A549 (cell line): ENCODE measurements around the gene CEP76. TPM values are rescaled to one million over a fixed set of nuclear protein-coding genes. Genes with fewer than 3 reads are reported as not detected.
A peak's percentile ranks its signal among the peaks of the same experiment; 100 is the strongest.
"Not testable (repeated sequence)": the region's sequence is repeated elsewhere in the genome, so short reads cannot be mapped to it uniquely, and the experiment has no call there.

Source experiments
- ATAC-seq, 2 experiments: fragments of 200-7000 bp in 1 of 2; fragments of >200 bp in 1 of 2; cut with Nextera tagmentation in 1 of 2; cut with Tn5 transposase in 1 of 2; 3 replicates each; pipeline versions ENCODE4 v1.8.0 to v1.9.1; 2018 to 2020; ENCODE audit warnings: mild to moderate bottlenecking in 1 of 2, moderate library complexity in 1 of 2
- CTCF ChIA-PET: fragments of 300-600 bp; sonication (Branson Sonifier 250); formaldehyde crosslinking; extraction: SDS; loops from one replicate; lab custom pipeline; 2021; ENCODE audit warnings: antibody characterized with exemption, inconsistent platforms; lab: Yijun Ruan, JAX
- POLR2A ChIA-PET: fragments of 350-600 bp; formaldehyde crosslinking; extraction: SDS; loops from one replicate; lab custom pipeline; 2021; ENCODE audit warnings: antibody characterized with exemption, inconsistent platforms; lab: Yijun Ruan, JAX
- DNase-seq, 2 experiments: peaks; one replicate each; pipeline versions ENCODE4 v3.0.0 to v3.0.0-alpha.2; 2011 to 2016; ENCODE audit warnings: low read depth in 1 of 2, low spot score in 1 of 2
- FAIRE-seq: peaks from 2 replicates; lab custom pipeline; 2011; peaks lifted over from hg19 to GRCh38; lab: Jason Lieb, UNC
- H3K27ac ChIP-seq, 2 experiments: fragments of >200 bp; sonication (Bioruptor Twin); formaldehyde crosslinking; 3 replicates each; pipeline ENCODE4 v1.5.1; 2016 to 2017
- H3K4me1 ChIP-seq: fragments of >200 bp; sonication (Bioruptor Twin); formaldehyde crosslinking; 3 replicates; pipeline ENCODE4 v1.6.1; 2016
- H3K4me2 ChIP-seq: fragments of >200 bp; sonication (Bioruptor Twin); formaldehyde crosslinking; 3 replicates; pipeline ENCODE4 v1.6.1; 2016
- H3K4me3 ChIP-seq: fragments of >200 bp; sonication (Bioruptor Twin); formaldehyde crosslinking; 3 replicates; pipeline ENCODE4 v1.5.1; 2016
- H3K9me3 ChIP-seq: fragments of >200 bp; sonication (Bioruptor Twin); formaldehyde crosslinking; 3 replicates; pipeline ENCODE4 v1.6.1; 2016
- BCL3 ChIP-seq: fragments of >200 bp; sonication (Bioruptor Twin); formaldehyde crosslinking; IDR thresholded peaks from 3 replicates; pipeline ENCODE4 v1.6.1; 2016
- CHD2 ChIP-seq: fragments of 150-350 bp; IDR thresholded peaks from 2 replicates; pipeline ENCODE4 v1.6.1; 2014; ENCODE audit warnings: low read length; ENCODE audit not compliant: partially characterized antibody
- ELK1 ChIP-seq: fragments of 150-350 bp; IDR thresholded peaks from 2 replicates; pipeline ENCODE4 v1.6.1; 2014; ENCODE audit warnings: low read depth, mild to moderate bottlenecking, low read length
- ESRRA ChIP-seq: fragments of 150-350 bp; IDR thresholded peaks from 2 replicates; pipeline ENCODE4 v1.6.1; 2014; ENCODE audit warnings: mild to moderate bottlenecking, low read length, borderline replicate concordance
- HDAC2 ChIP-seq: fragments of 200-600 bp; sonication (generic); IDR thresholded peaks from 2 replicates; pipeline ENCODE4 v1.6.1; 2016
- JUN ChIP-seq, 2 experiments: fragments of >200 bp; sonication (Bioruptor Twin); formaldehyde crosslinking; IDR thresholded peaks; 2 replicates in 1 of 2; 3 replicates in 1 of 2; pipeline ENCODE4 v1.6.1; 2016 to 2017
- JUNB ChIP-seq: fragments of >200 bp; sonication (Bioruptor Twin); formaldehyde crosslinking; IDR thresholded peaks from 2 replicates; pipeline ENCODE4 v1.6.1; 2016
- MAZ ChIP-seq: fragments of 150-350 bp; IDR thresholded peaks from 2 replicates; pipeline ENCODE4 v1.6.1; 2014; ENCODE audit warnings: antibody characterized with exemption, low read depth, low read length, borderline replicate concordance
- NFE2L2 ChIP-seq: fragments of 150-350 bp; conservative IDR thresholded peaks from 2 replicates; pipeline ENCODE4 v1.6.1; 2014; ENCODE audit warnings: low read length
- NPAS2 ChIP-seq: fragments of 250-450 bp; sonication (Bioruptor Pico); IDR thresholded peaks from 2 replicates; pipeline ENCODE4 v1.8.0; 2022; ENCODE audit warnings: mild to moderate bottlenecking, moderate library complexity, borderline replicate concordance
- NR3C1 ChIP-seq: fragments of >200 bp; sonication (Bioruptor Twin); formaldehyde crosslinking; IDR thresholded peaks from 3 replicates; pipeline ENCODE4 v1.6.1; 2017
- RCOR1 ChIP-seq: fragments of 150-350 bp; IDR thresholded peaks from 2 replicates; pipeline ENCODE4 v1.6.1; 2014; ENCODE audit warnings: antibody characterized with exemption, low read length, low read depth
- REST ChIP-seq: fragments of 200-600 bp; sonication (generic); IDR thresholded peaks from 2 replicates; pipeline ENCODE4 v1.6.1; 2016; ENCODE audit warnings: antibody characterized with exemption, mild to moderate bottlenecking, moderate library complexity
- RFX5 ChIP-seq: fragments of 450-650 bp; IDR thresholded peaks from 2 replicates; pipeline ENCODE4 v1.7.1; 2014; ENCODE audit warnings: antibody characterized with exemption, mild to moderate bottlenecking, moderate library complexity
- RNF2 ChIP-seq: fragments of 200-600 bp; sonication (generic); IDR thresholded peaks from 2 replicates; pipeline ENCODE4 v1.6.1; 2016; ENCODE audit warnings: low read depth, mild to moderate bottlenecking, antibody characterized with exemption, moderate library complexity, borderline replicate concordance
- USF2 ChIP-seq: fragments of 450-650 bp; IDR thresholded peaks from 2 replicates; pipeline ENCODE4 v1.6.1; 2014; ENCODE audit warnings: antibody characterized with exemption
- ZFP36 ChIP-seq: fragments of 450-650 bp; IDR thresholded peaks from 2 replicates; pipeline ENCODE4 v1.6.1; 2014; ENCODE audit warnings: borderline replicate concordance; ENCODE audit not compliant: partially characterized antibody
- ZSCAN20 ChIP-seq: fragments of 250-450 bp; sonication (Bioruptor Pico); IDR thresholded peaks from 2 replicates; pipeline ENCODE4 v1.8.0; 2022; ENCODE audit warnings: mild to moderate bottlenecking, moderate library complexity
- WGBS: methylation state at CpG from one replicate; pipeline ENCODE4 v1.1.6; 2017; ENCODE audit errors: missing lambda C conversion rate; 5-methylcytosine and 5-hydroxymethylcytosine counted together
- polyA plus RNA-seq, 4 experiments: library from polyadenylated mRNA; depleted of rRNA in 3 of 4; stranded (reverse); fragments of >200 nt; fragmentation: RNase III in 1 of 4; extraction: RNeasy Plus Mini Kit Qiagen cat#74134 plus additional on column Dnase treatment in 1 of 4; gene quantifications; 2 replicates in 3 of 4; 3 replicates in 1 of 4; pipeline ENCODE4 v1.2.3, GENCODE V29; 2011 to 2017

The CEP76 gene
- polyA plus RNA-seq, 2 of the 4 experiments (the other 2 are of a cell fraction), result 7.8 to 13.1 TPM

- ATAC-seq (no peak), FAIRE-seq (no peak), DNase-seq (no peak)
- Histone ChIP-seq H3K4me1 (peaks cover 23% of the 10 kb centered on the region), H3K27ac (peak overlapping the region in 1 of 2 experiments; percentile 50; a peak in 1 of 6 replicates), H3K4me2 (no peak overlapping the region), H3K4me3 (no peak overlapping the region), H3K9me3 (no peaks in the 10 kb centered on the region)
- CTCF ChIA-PET, result no interaction called here
- 76% methylated on average over 7 of the region's 7 CpGs for WGBS
- POLR2A ChIA-PET, result no interaction called here
- TF ChIP-seq CHD2 (no peak), ZSCAN20 (CRISPR knock-in tag) (no peak), NFE2L2 (no peak), ELK1 (no peak), RCOR1 (no peak), HDAC2 (no peak), NPAS2 (no peak), BCL3 (no peak), REST (no peak), RFX5 (no peak), RNF2 (no peak), MAZ (no peak), JUN (IDR thresholded peaks at IDR 0.05) (no peak), USF2 (no peak), JUNB (no peak), NR3C1 (no peak), ZFP36 (no peak), ESRRA (no peak)
Measured at GRCh38 chr18:12630136-12630535, 72.4 kb downstream of the CEP76 start.

- FAIRE-seq, result no peak
- peak overlapping the region in 1 of 2 experiments; percentile 57; a peak in 3 of 6 replicates for H3K27ac ChIP-seq
Measured at GRCh38 chr18:12628706-12629702, 73.5 kb downstream of the CEP76 start.

GRCh38 chr18:12627199-12627598, 75.3 kb downstream of the CEP76 start:
- H3K9me3 ChIP-seq, H3K27ac ChIP-seq, H3K4me2 ChIP-seq, FAIRE-seq, DNase-seq, POLR2A ChIA-PET, ATAC-seq, CTCF ChIA-PET, H3K4me3 ChIP-seq: not testable (repeated sequence)
- H3K4me1 ChIP-seq, result peaks cover 24% of the 10 kb centered on the region
- 88% methylated on average over 3 of the region's 3 CpGs for WGBS

More at GRCh38 chr18:12628706-12629702, 73.5 kb downstream of the CEP76 start:
- Histone ChIP-seq H3K9me3 (no peaks in the 10 kb centered on the region), H3K4me2 (peak overlapping the region; percentile 28; the same call in 2 of the 3 replicates), H3K4me3 (no peak overlapping the region), H3K4me1 (peaks cover 24% of the 10 kb centered on the region)
- DNase-seq (no peak), ATAC-seq (no peak)
- 64% methylated on average over 4 of the region's 4 CpGs for WGBS
- TF ChIP-seq RFX5 (no peak), ZFP36 (no peak), RNF2 (no peak), BCL3 (no peak)
- POLR2A ChIA-PET, result interaction anchor here (0.6 kb wide), 1 partner anchor 254 kb away, joined by 3 read pairs; no protein-coding TSS in a partner anchor
- CTCF ChIA-PET, result no interaction called here
